ENCODE results near the gene APOL5. TPM values are rescaled to one million over a fixed set of nuclear protein-coding genes. Genes with fewer than 3 reads are reported as not detected.

APOL5 gene
- total and polyA plus RNA-seq, 10 of the 15 experiments (the other 5 are each of a cell fraction or from before 2014, with no cell fraction given), result not detected

GRCh38 chr22:35685731-35686130, 31.9 kb upstream of the APOL5 start (continued):
- no peak for TF ChIP-seq MYB (IDR thresholded peaks at IDR 0.05; ENCODE audit: borderline replicate concordance, low read depth, low read length)

- in situ Hi-C loops (cut with MboI), result no loop called here
- H2AFZ ChIP-seq (ENCODE audit: control insufficient read depth, low read depth, low read length), result no peak overlapping the region
- TF ChIP-seq SPI1 (IDR thresholded peaks at IDR 0.05; ENCODE audit: borderline replicate concordance, insufficient read depth, low read depth, low read length) (peak; percentile 92), TCF12 (IDR thresholded peaks at IDR 0.05; ENCODE audit: low read depth, low read length) (0 out of 2 replicates have a peak, but pooled peaks have one; percentile 39), NFIC (IDR thresholded peaks at IDR 0.05; ENCODE audit: low read depth, low read length) (no peak)
- 28% methylated on average over 4 of the region's 4 CpGs for WGBS (ENCODE audit: insufficient coverage, insufficient replicate concordance, low lambda C conversion rate, missing lambda C conversion rate)
- no peaks in the 10 kb centered on the region for H3K79me2 ChIP-seq (ENCODE audit: control insufficient read depth, insufficient read depth, low read length)
- no peaks in the 10 kb centered on the region; a peak in 1 of 4 replicates for H3K27me3 ChIP-seq (replicated peaks in 1 of 2; ENCODE audit: control insufficient read depth in 2 of 2, insufficient read depth in 2 of 2, low read length in 1 of 2)
- intact Hi-C loops (cut with micrococcal nuclease; ENCODE audit: unreplicated experiment), result no loop called here
- FAIRE-seq (peak; percentile 57), DNase-seq (ENCODE audit: low read depth, low spot score) (no peak), ATAC-seq (peak; percentile 97)
- H3K4me3 ChIP-seq, result no peak overlapping the region
- POLR2A ChIA-PET, result no interaction called here
- SMC1A ChIA-PET (ENCODE audit: uncharacterized antibody, unreplicated experiment), result interaction anchor here (0.6 to 2.0 kb wide), 3 partner anchors 10 to 56 kb away, joined by 3 to 5 read pairs (median 4); no protein-coding TSS in a partner anchor
- no peaks in the 10 kb centered on the region for H3K4me1 ChIP-seq (ENCODE audit: control insufficient read depth, insufficient read depth, low read length)
- no peak overlapping the region for H3K4me2 ChIP-seq (ENCODE audit: control insufficient read depth, insufficient read depth)
- H3K9ac ChIP-seq (ENCODE audit: control insufficient read depth, insufficient read depth, low read length), result no peak overlapping the region
- H4K20me1 ChIP-seq (ENCODE audit: control insufficient read depth, insufficient read depth), result no peaks in the 10 kb centered on the region
- CTCF ChIA-PET, result interaction anchor here (1.1 to 1.4 kb wide), 2 partner anchors 11 to 59 kb away, joined by 5 read pairs; no protein-coding TSS in a partner anchor
- RAD21 ChIA-PET (ENCODE audit: unreplicated experiment), result no interaction called here
- H3K9me3 ChIP-seq (replicated peaks; ENCODE audit: control insufficient read depth, insufficient read depth, low read length), result peaks cover 2% of the 10 kb centered on the region; the same call in 1 of the 3 replicates
- no peak overlapping the region for H3K27ac ChIP-seq (ENCODE audit: control insufficient read depth, insufficient read depth)
- no TSS peak for BruUV-seq (replicated peaks)
- H3K36me3 ChIP-seq (ENCODE audit: control insufficient read depth in 2 of 2, insufficient read depth in 2 of 2, low read length in 1 of 2), result no peaks in the 10 kb centered on the region
Measured at GRCh38 chr22:35686298-35686697, 31.4 kb upstream of the APOL5 start.

GRCh38 chr22:35687461-35687860, 30.2 kb upstream of the APOL5 start:
- POLR2A ChIA-PET, result no interaction called here
- Histone ChIP-seq H3K9me3 (replicated peaks; ENCODE audit: control insufficient read depth, insufficient read depth, low read length) (no peaks in the 10 kb centered on the region), H3K27me3 (replicated peaks in 1 of 2; ENCODE audit: control insufficient read depth in 2 of 2, insufficient read depth in 2 of 2, low read length in 1 of 2) (no peaks in the 10 kb centered on the region; a peak in 1 of 4 replicates), H3K4me3 (no peak overlapping the region), H3K4me1 (ENCODE audit: control insufficient read depth, insufficient read depth, low read length) (no peaks in the 10 kb centered on the region), H4K20me1 (ENCODE audit: control insufficient read depth, insufficient read depth) (no peaks in the 10 kb centered on the region), H3K79me2 (ENCODE audit: control insufficient read depth, insufficient read depth, low read length) (no peaks in the 10 kb centered on the region), H3K27ac (ENCODE audit: control insufficient read depth, insufficient read depth) (no peak overlapping the region), H3K9ac (ENCODE audit: control insufficient read depth, insufficient read depth, low read length) (no peak overlapping the region), H3K4me2 (ENCODE audit: control insufficient read depth, insufficient read depth) (no peak overlapping the region), H2AFZ (ENCODE audit: control insufficient read depth, low read depth, low read length) (no peak overlapping the region), H3K36me3 (ENCODE audit: control insufficient read depth in 2 of 2, insufficient read depth in 2 of 2, low read length in 1 of 2) (no peaks in the 10 kb centered on the region)
- no peak for FAIRE-seq
- SMC1A ChIA-PET (ENCODE audit: uncharacterized antibody, unreplicated experiment), result no interaction called here
- ATAC-seq, result no peak
- no peak for TF ChIP-seq IRF5 (IDR thresholded peaks at IDR 0.05; ENCODE audit: borderline replicate concordance)
- no peak for TF ChIP-seq SREBF1 (IDR thresholded peaks at IDR 0.05; ENCODE audit: low read length)
- TF ChIP-seq NR2F1 (conservative IDR thresholded peaks at IDR 0.05), result no peak
- no peak for TF ChIP-seq NFIC (IDR thresholded peaks at IDR 0.05; ENCODE audit: low read depth, low read length)
- TF ChIP-seq HDAC6 (IDR thresholded peaks at IDR 0.05; ENCODE audit: unreplicated experiment), result no peak
- no peak for TF ChIP-seq SKIL (IDR thresholded peaks at IDR 0.05; ENCODE audit: low read depth, poor library complexity, severe bottlenecking)
- intact Hi-C loops (cut with micrococcal nuclease; ENCODE audit: unreplicated experiment) (no loop called here), in situ Hi-C loops (cut with MboI) (no loop called here)
- RAD21 ChIA-PET (ENCODE audit: unreplicated experiment), result no interaction called here
- 39% methylated on average over 6 of the region's 6 CpGs for WGBS (ENCODE audit: insufficient coverage, insufficient replicate concordance, low lambda C conversion rate, missing lambda C conversion rate)
- no TSS peak for BruUV-seq (replicated peaks)
- DNase-seq (ENCODE audit: low read depth, low spot score), result no peak
- CTCF ChIA-PET, result interaction anchor here (0.8 kb wide), 1 partner anchor 9 kb away, joined by 4 read pairs; no protein-coding TSS in a partner anchor

All from GM12878 (cell line).